Activated naive CD4-positive, alpha-beta T cell treated with anti-CD3 and anti-CD28 coated beads for 36 hours (primary cell): ENCODE results near the gene SLC35A4. TPM values are rescaled to one million over a fixed set of nuclear protein-coding genes. Genes with fewer than 3 reads are reported as not detected.
"Not testable (repeated sequence)": the region's sequence is repeated elsewhere in the genome, so short reads cannot be mapped to it uniquely, and the experiment has no call there.

Experiments
- CTCF ChIA-PET: fragments of 350-600 bp; sonication (Branson Sonifier 250); formaldehyde crosslinking; loops from one replicate; lab custom pipeline; 2021; ENCODE audit warnings: antibody characterized with exemption; lab: Charles Lee
- DNase-seq: peaks from one replicate; pipeline ENCODE4 v3.0.0-alpha.2; 2020
- H3K27ac Mint-ChIP-seq: one replicate; pipeline ENCODE4 v1.8.0; 2021; ENCODE audit warnings: mild to moderate bottlenecking, mixed read lengths
- H3K27me3 Mint-ChIP-seq: one replicate; pipeline ENCODE4 v1.8.0; 2021; ENCODE audit warnings: low read depth, mixed read lengths
- H3K36me3 Mint-ChIP-seq: one replicate; pipeline ENCODE4 v1.8.0; 2021; ENCODE audit warnings: low read depth, mixed read lengths
- H3K4me1 Mint-ChIP-seq: one replicate; pipeline ENCODE4 v1.8.0; 2021; ENCODE audit warnings: low read depth, mixed read lengths
- H3K4me3 Mint-ChIP-seq: one replicate; pipeline ENCODE4 v1.8.0; 2021; ENCODE audit warnings: mild to moderate bottlenecking, moderate library complexity, mixed read lengths
- H3K9me3 Mint-ChIP-seq: one replicate; pipeline ENCODE4 v1.8.0; 2021; ENCODE audit warnings: mixed read lengths
- intact Hi-C: fragments of 100-400 bp; cut with micrococcal nuclease; formaldehyde crosslinking; loops from one replicate; pipeline ENCODE4 v1.15.1; 2023
- total RNA-seq, 2 experiments: library from RNA; stranded (reverse); gene quantifications; one replicate each; pipeline ENCODE4 v1.2.3, GENCODE V29; 2021

SLC35A4 gene
- total RNA-seq, 2 experiments from 2014 or later = 57.1 to 60.1 TPM

DNA sequence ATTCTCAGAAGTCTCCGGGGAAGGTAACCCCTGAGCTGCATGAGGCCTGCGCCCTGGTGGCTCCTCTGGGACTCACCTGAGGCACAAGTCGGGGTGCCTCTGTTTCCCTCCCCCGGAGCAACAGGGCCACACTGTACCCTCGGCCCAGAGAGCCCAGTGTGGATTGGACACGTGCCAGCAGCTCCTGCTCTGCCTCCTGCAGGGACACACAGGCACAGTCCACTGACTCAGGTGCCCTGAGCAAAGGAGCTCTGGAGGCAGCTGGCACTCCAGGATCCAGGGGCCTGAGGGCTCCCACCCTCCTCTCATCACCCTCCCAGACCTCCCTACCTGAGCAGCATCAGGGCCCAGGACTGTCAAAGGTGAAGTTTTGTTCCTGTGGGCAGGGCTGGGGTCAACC is 29.5 kb downstream of the SLC35A4 start:
- Mint-ChIP-seq H3K27ac (no peak overlapping the region), H3K36me3 (no peaks in the 10 kb centered on the region), H3K9me3 (no peaks in the 10 kb centered on the region), H3K4me3 (no peak overlapping the region), H3K27me3 (peaks cover 2% of the 10 kb centered on the region), H3K4me1 (no peaks in the 10 kb centered on the region)
- CTCF ChIA-PET = no interaction called here
- intact Hi-C loops = no loop called here
- no peak for DNase-seq

DNA sequence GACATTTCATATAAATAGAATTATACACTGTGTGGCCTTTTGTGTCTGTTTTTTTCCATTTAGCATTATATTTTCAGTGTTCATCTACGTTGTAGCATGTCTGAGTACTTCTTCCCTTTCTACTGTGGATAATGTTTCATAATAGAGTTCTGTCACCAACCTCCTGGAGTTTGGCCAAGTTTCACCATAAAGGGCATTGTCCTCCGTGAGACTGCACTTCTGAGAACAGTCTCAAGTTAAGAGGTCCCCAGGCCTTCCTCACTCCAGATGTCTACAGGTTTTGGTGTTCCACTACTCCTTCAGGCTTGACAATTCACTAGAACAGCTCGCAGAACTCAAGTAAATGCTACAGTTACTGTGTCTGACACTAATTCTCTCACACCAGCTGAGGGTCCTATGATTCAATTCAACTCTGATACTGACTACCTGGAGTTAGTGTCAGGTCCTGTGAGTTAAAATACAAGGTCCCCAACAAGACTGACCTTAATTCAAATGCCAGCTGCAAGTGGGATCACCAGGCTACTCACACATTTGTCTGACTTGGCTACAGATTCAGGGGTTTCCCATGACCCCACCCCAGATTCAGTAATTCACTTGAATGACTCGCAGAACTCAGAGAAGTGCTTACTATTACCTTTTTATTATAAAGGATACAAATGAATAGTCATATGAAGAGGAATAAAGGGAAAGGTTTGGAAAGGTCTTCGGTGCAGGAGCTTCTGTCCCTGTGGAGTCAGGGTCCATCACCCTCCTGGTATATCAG is 31.1 kb downstream of the SLC35A4 start:
- Mint-ChIP-seq H3K9me3 (no peaks in the 10 kb centered on the region), H3K4me1 (no peaks in the 10 kb centered on the region), H3K4me3 (no peak overlapping the region), H3K27ac (no peak overlapping the region), H3K27me3 (peaks cover 2% of the 10 kb centered on the region), H3K36me3 (no peaks in the 10 kb centered on the region)
- intact Hi-C loops = no loop called here
- CTCF ChIA-PET = no interaction called here
- DNase-seq = no peak

DNA sequence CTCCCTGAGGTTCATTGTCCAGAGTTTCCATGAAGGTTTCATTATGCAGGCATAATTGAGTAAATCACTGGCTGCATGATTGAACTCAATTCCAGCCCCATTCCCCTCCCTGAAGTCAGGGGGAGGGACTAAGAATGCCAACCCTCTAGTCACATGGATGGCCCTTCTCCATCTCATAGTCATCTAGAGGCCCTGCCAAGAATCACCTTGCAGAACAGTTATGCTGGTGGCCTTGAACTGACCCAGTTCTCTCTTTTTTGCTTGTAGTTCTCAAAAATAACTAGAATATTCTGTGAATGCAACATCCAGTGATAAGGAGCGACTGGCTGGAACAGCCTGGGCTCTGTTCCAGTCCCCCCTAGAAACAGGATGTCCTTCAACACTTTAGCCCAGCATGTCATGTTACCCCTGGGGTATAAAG is 31.7 kb downstream of the SLC35A4 start:
- H3K9me3 Mint-ChIP-seq = no peaks in the 10 kb centered on the region

DNA sequence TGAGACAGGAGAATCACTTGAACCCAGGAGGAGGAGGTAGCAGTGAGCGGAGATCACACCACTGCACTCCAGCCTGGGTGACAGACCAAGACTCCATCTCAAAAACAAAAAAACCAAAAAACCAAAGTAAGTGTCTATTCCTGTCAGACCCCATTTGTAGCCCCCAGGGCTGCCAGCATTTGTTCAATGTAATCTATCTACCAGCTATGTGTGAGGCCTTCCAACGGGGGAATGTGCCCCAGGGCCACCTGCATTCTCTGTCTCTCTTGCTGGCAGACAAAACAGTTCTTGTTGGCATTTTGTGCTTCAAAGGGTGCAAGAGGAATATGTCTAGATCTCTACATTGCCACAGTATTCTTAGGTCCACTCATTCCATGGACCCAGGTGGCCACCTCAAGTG is 34.2 kb downstream of the SLC35A4 start:
- intact Hi-C loops = no loop called here
- Mint-ChIP-seq H3K36me3 (no peaks in the 10 kb centered on the region), H3K9me3 (no peaks in the 10 kb centered on the region), H3K4me1 (no peaks in the 10 kb centered on the region), H3K4me3 (no peak overlapping the region), H3K27ac (no peak overlapping the region), H3K27me3 (peaks cover 2% of the 10 kb centered on the region)
- no peak for DNase-seq
- CTCF ChIA-PET = interaction anchor here (1.4 kb wide), 1 partner anchor 36 kb away, joined by 3 read pairs; no protein-coding TSS in a partner anchor

More for the DNA sequence above, 31.7 kb downstream of the SLC35A4 start:
- H3K36me3 Mint-ChIP-seq = no peaks in the 10 kb centered on the region
- intact Hi-C loops = no loop called here
- H3K4me3 Mint-ChIP-seq = no peak overlapping the region
- H3K27me3 Mint-ChIP-seq = peaks cover 2% of the 10 kb centered on the region
- DNase-seq = no peak
- no peak overlapping the region for H3K27ac Mint-ChIP-seq
- no peaks in the 10 kb centered on the region for H3K4me1 Mint-ChIP-seq
- CTCF ChIA-PET = no interaction called here

DNA sequence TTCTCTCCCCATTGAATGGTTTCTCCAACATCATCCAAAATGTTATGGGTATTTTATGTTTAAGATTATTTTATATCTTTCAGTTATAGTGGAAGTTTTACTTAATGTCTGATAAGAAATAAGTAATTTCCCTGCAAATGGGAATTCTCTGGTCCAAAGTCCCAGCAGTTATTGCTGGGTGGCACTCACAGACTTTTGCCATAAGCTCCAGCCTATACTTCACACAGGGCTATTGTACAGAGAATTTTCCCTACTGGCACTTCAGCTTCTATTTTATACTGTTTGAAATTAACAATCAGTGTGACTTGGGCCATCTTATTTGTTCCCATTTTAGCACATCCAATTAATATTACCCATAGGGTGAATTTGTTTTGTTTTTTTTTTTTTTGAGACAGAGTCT is 35.5 kb downstream of the SLC35A4 start:
- H3K9me3 Mint-ChIP-seq = no peaks in the 10 kb centered on the region
- intact Hi-C loops = no loop called here
- no peak overlapping the region for H3K4me3 Mint-ChIP-seq
- CTCF ChIA-PET = interaction anchor here (0.6 to 1.3 kb wide), 3 partner anchors 31 to 632 kb away, joined by 3 read pairs; no protein-coding TSS in a partner anchor
- no peak overlapping the region for H3K27ac Mint-ChIP-seq
- H3K36me3 Mint-ChIP-seq = no peaks in the 10 kb centered on the region
- no peak for DNase-seq
- peaks cover 2% of the 10 kb centered on the region for H3K27me3 Mint-ChIP-seq
- no peaks in the 10 kb centered on the region for H3K4me1 Mint-ChIP-seq

GRCh38 chr5:140602147-140602546 is 37.5 kb downstream of the SLC35A4 start:
- Mint-ChIP-seq H3K4me3 (no peak overlapping the region), H3K9me3 (no peaks in the 10 kb centered on the region), H3K27me3 (no peaks in the 10 kb centered on the region), H3K36me3 (no peaks in the 10 kb centered on the region), H3K4me1 (no peaks in the 10 kb centered on the region), H3K27ac (no peak overlapping the region)
- DNase-seq = no peak
- CTCF ChIA-PET = interaction anchor here (0.6 kb wide), 1 partner anchor 9 kb away, joined by 3 read pairs; no protein-coding TSS in a partner anchor
- intact Hi-C loops = no loop called here

GRCh38 chr5:140603446-140603698 is 38.7 kb downstream of the SLC35A4 start:
- H3K4me1 Mint-ChIP-seq, H3K4me3 Mint-ChIP-seq, H3K27ac Mint-ChIP-seq, CTCF ChIA-PET, DNase-seq, H3K27me3 Mint-ChIP-seq, H3K9me3 Mint-ChIP-seq, intact Hi-C loops, H3K36me3 Mint-ChIP-seq: not testable (repeated sequence)

GRCh38 chr5:140603734-140604133 is 39.1 kb downstream of the SLC35A4 start:
- Mint-ChIP-seq H3K4me3 (no peak overlapping the region), H3K9me3 (no peaks in the 10 kb centered on the region), H3K36me3 (no peaks in the 10 kb centered on the region), H3K4me1 (no peaks in the 10 kb centered on the region), H3K27me3 (no peaks in the 10 kb centered on the region), H3K27ac (no peak overlapping the region)
- intact Hi-C loops = no loop called here
- DNase-seq = no peak
- CTCF ChIA-PET = no interaction called here

- no peaks in the 10 kb centered on the region for H3K27me3 Mint-ChIP-seq
- H3K4me1 Mint-ChIP-seq = no peaks in the 10 kb centered on the region
- H3K9me3 Mint-ChIP-seq = no peaks in the 10 kb centered on the region
- CTCF ChIA-PET = interaction anchor here (0.9 kb wide), 1 partner anchor 39 kb away, joined by 4 read pairs; no protein-coding TSS in a partner anchor
- no peak overlapping the region for H3K4me3 Mint-ChIP-seq
- no peaks in the 10 kb centered on the region for H3K36me3 Mint-ChIP-seq
- no peak overlapping the region for H3K27ac Mint-ChIP-seq
- intact Hi-C loops = no loop called here
- no peak for DNase-seq
Measured at GRCh38 chr5:140605879-140606278, 41.3 kb downstream of the SLC35A4 start.

DNA sequence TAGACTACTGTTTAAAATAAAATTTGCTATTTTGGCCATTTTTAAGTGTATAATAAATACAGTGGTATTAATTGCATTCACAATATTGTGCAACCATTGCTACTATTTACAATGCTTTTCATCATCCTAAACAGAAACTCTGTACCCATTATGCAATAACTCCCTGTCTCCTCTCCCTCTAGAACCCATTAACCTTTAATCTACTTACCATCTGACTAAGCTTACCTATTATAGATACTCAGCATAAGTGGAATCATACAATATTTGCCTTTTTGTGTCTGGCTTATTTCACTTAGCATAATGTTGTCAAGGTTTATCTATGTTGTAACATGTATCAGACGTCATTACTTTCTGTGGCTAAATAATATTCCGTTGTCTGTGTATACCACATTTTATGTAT is 42.4 kb downstream of the SLC35A4 start:
- Mint-ChIP-seq H3K36me3 (no peaks in the 10 kb centered on the region), H3K4me3 (no peak overlapping the region), H3K9me3 (no peaks in the 10 kb centered on the region), H3K27me3 (peaks cover 4% of the 10 kb centered on the region), H3K4me1 (peaks cover 8% of the 10 kb centered on the region), H3K27ac (no peak overlapping the region)
- intact Hi-C loops = no loop called here
- no peak for DNase-seq
- CTCF ChIA-PET = interaction anchor here (0.7 kb wide), 1 partner anchor 489 kb away, joined by 3 read pairs; no protein-coding TSS in a partner anchor

DNA sequence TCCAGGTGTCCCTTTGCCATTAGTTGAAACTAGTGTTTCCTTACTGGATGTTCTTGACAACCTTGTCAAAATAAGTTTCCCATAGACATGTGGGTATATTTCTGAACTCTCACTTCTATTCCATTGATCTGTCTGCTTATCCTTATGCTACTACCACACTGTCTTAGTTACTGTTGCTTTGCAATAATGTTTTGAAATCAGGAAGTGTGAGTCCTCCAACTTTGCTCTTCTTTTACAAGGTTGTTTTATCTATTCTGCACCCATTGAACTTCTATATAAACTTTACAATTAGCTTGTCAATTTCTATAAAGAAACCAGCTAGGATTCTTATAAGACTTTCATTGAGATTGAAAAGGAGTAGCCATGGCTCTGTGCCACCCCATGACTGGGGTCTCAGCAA is 44.1 kb downstream of the SLC35A4 start:
- Mint-ChIP-seq H3K4me3 (no peak overlapping the region), H3K27me3 (peaks cover 10% of the 10 kb centered on the region)
- CTCF ChIA-PET = interaction anchor here (1.3 kb wide), 1 partner anchor 245 kb away, joined by 4 read pairs; no protein-coding TSS in a partner anchor

DNA sequence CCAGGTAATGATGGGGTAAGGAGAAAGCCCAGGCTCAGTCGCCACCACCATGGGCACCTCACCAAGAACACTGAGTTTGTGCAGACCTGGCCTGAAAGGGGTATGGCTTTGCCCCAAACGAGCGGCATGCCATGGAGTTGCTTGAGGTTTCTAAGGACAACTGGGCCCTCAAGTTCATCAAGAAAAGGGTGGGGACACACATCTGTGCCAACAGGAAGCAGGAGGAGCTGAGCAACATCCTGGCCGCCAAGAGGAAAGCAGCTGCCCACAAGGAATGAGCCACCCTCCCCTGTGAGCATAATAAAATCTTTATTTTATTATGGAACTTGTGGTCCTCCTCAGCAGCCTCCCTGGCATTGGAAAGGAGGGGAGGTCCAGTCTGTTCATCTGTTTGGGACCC is 44.5 kb downstream of the SLC35A4 start:
- DNase-seq = no peak
- H3K27me3 Mint-ChIP-seq = peaks cover 10% of the 10 kb centered on the region
- peaks cover 13% of the 10 kb centered on the region for H3K4me1 Mint-ChIP-seq
- no peaks in the 10 kb centered on the region for H3K36me3 Mint-ChIP-seq
- CTCF ChIA-PET = interaction anchor here (1.3 kb wide), 1 partner anchor 246 kb away, joined by 4 read pairs; no protein-coding TSS in a partner anchor
- intact Hi-C loops = no loop called here
- H3K9me3 Mint-ChIP-seq = no peaks in the 10 kb centered on the region
- no peak overlapping the region for H3K4me3 Mint-ChIP-seq
- no peak overlapping the region for H3K27ac Mint-ChIP-seq

More for the DNA sequence above, 44.1 kb downstream of the SLC35A4 start:
- Mint-ChIP-seq H3K9me3 (no peaks in the 10 kb centered on the region), H3K27ac (no peak overlapping the region), H3K4me1 (peaks cover 13% of the 10 kb centered on the region), H3K36me3 (no peaks in the 10 kb centered on the region)
- DNase-seq = no peak
- intact Hi-C loops = no loop called here

DNA sequence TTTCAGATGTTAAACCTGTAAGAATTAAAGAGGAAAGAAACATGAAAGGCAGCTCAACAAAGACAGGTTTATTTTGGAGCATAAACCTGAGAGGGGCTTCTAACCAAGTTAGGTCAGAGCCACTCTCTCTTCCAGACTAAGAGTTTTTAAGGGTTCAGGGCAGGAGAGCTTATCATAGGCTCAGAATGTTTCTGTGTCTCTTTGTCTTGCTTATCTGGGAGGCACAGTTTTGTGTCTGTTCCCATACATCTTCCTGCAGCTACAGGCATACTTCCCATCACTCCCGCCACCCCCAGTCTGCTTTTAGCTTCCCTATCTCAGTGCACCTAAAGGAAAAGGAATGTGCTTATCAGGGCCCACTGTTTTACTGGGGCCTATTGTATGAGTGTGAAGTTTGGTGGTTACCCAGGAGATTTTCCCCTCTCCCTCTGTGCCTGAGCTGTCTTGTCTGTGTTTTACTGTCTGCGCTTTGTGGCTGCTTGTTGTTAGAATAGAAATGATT is 46.4 kb downstream of the SLC35A4 start:
- intact Hi-C loops = no loop called here
- Mint-ChIP-seq H3K27ac (no peak overlapping the region), H3K9me3 (no peaks in the 10 kb centered on the region), H3K36me3 (no peaks in the 10 kb centered on the region), H3K27me3 (peaks cover 10% of the 10 kb centered on the region), H3K4me1 (peaks cover 13% of the 10 kb centered on the region), H3K4me3 (no peak overlapping the region)
- no peak for DNase-seq
- CTCF ChIA-PET = no interaction called here
